SK-N-SH (cell line): ENCODE measurements around the gene TNFRSF1B. TPM values are rescaled to one million over a fixed set of nuclear protein-coding genes. Genes with fewer than 3 reads are reported as not detected.

Experiments
- CTCF ChIA-PET: fragments of 300-600, 350-600 bp; formaldehyde crosslinking; extraction: SDS; loops from one replicate; lab custom pipeline; 2021; lab: Yijun Ruan, JAX
- POLR2A ChIA-PET: fragments of 350-600 bp; sonication (Branson Sonifier 250); formaldehyde crosslinking; extraction: SDS; loops from one replicate; lab custom pipeline; 2020; ENCODE audit warnings: antibody characterized with exemption, inconsistent platforms; lab: Yijun Ruan, JAX
- DNase-seq: peaks from one replicate; pipeline ENCODE4 v3.0.0; 2012
- H2AFZ ChIP-seq: fragments of 200-600 bp; sonication (generic); 2 replicates; pipeline ENCODE4 v1.8.1; 2016; ENCODE audit warnings: antibody characterized with exemption, mild to moderate bottlenecking, low read depth
- H3F3A ChIP-seq: fragments of 200-600 bp; sonication (generic); replicated peaks from 2 replicates; pipeline ENCODE3; 2016; ENCODE audit warnings: antibody characterized with exemption, mild to moderate bottlenecking; ENCODE audit not compliant: insufficient read depth
- H3K27ac ChIP-seq, 2 experiments: fragments of 200-500 bp in 1 of 2; fragments of 200-600 bp in 1 of 2; sonication (Bioruptor generic) in 1 of 2; sonication (generic), shearing (Covaris generic) in 1 of 2; 2 replicates each; pipeline versions ENCODE4 v1.5.1 to v1.6.1; 2014 to 2016; ENCODE audit warnings: low read depth in 2 of 2, inconsistent platforms in 1 of 2, low read length in 1 of 2, mild to moderate bottlenecking in 1 of 2, mixed read lengths in 1 of 2
- H3K27me3 ChIP-seq: fragments of 200-600 bp; sonication (generic), shearing (Covaris generic); 2 replicates; pipeline ENCODE4 v1.6.1; 2016; ENCODE audit warnings: mixed run types; ENCODE audit not compliant: insufficient read depth
- H3K36me3 ChIP-seq, 2 experiments: fragments of 200-500 bp in 1 of 2; fragments of 200-600 bp in 1 of 2; sonication (Bioruptor generic) in 1 of 2; sonication (generic) in 1 of 2; replicated peaks in 1 of 2; 2 replicates each; pipeline versions ENCODE3 to v1.5.1; 2014 to 2016; ENCODE audit warnings: low read length in 1 of 2, mild to moderate bottlenecking in 1 of 2; ENCODE audit not compliant: insufficient read depth in 2 of 2, control insufficient read depth in 1 of 2
- H3K4me1 ChIP-seq, 2 experiments: fragments of 200-500 bp in 1 of 2; fragments of 200-600 bp in 1 of 2; sonication (Bioruptor generic) in 1 of 2; sonication (generic), shearing (Covaris generic) in 1 of 2; 2 replicates each; pipeline versions ENCODE4 v1.5.1 to v1.6.1; 2014 to 2016; ENCODE audit warnings: low read depth in 1 of 2, low read length in 1 of 2, mixed run types in 1 of 2; ENCODE audit not compliant: insufficient read depth in 2 of 2, control insufficient read depth in 1 of 2
- H3K4me2 ChIP-seq: fragments of 200-600 bp; sonication (generic), shearing (Covaris generic); 2 replicates; pipeline ENCODE4 v1.6.1; 2017; ENCODE audit warnings: mixed run types
- H3K4me3 ChIP-seq, 2 experiments: fragments of 200-500 bp in 1 of 2; fragments of 200-600 bp in 1 of 2; sonication (Bioruptor generic) in 1 of 2; sonication (generic), shearing (Covaris generic) in 1 of 2; 2 replicates each; pipeline versions ENCODE4 v1.5.1 to v1.8.1; 2014 to 2016; ENCODE audit warnings: low read depth in 2 of 2, inconsistent platforms in 1 of 2, low read length in 1 of 2, mild to moderate bottlenecking in 1 of 2, mixed read lengths in 1 of 2, moderate library complexity in 1 of 2
- H3K79me2 ChIP-seq: fragments of 200-600 bp; sonication (generic); 2 replicates; pipeline ENCODE4 v1.8.1; 2017; ENCODE audit warnings: mild to moderate bottlenecking; ENCODE audit not compliant: insufficient read depth
- H3K9ac ChIP-seq: fragments of 200-600 bp; sonication (generic); 2 replicates; pipeline ENCODE4 v1.6.1; 2017; ENCODE audit warnings: mixed run types
- H3K9me2 ChIP-seq: fragments of 200-600 bp; sonication (generic); 2 replicates; pipeline ENCODE4 v1.6.1; 2017; ENCODE audit warnings: mixed run types
- H3K9me3 ChIP-seq: fragments of 200-600 bp; sonication (generic); 2 replicates; pipeline ENCODE4 v1.6.1; 2017; ENCODE audit warnings: mixed run types, mild to moderate bottlenecking, moderate library complexity
- H4K20me1 ChIP-seq: fragments of 200-600 bp; sonication (generic); 2 replicates; pipeline ENCODE4 v1.6.1; 2017; ENCODE audit warnings: mild to moderate bottlenecking, mixed run types; ENCODE audit not compliant: insufficient read depth
- ELF1 ChIP-seq: IDR thresholded peaks from 2 replicates; pipeline ENCODE4 v1.4.0; 2012
- FOSL2 ChIP-seq: IDR thresholded peaks from 2 replicates; pipeline ENCODE4 v1.4.0; 2012; ENCODE audit warnings: low read depth, mild to moderate bottlenecking, moderate library complexity, borderline replicate concordance
- FOXJ3 ChIP-seq: sonication (generic); formaldehyde crosslinking; IDR thresholded peaks from 2 replicates; pipeline ENCODE4 v1.5.1; 2020; ENCODE audit warnings: mild to moderate bottlenecking, missing genetic modification reagents
- NRF1 ChIP-seq: IDR thresholded peaks from 2 replicates; pipeline ENCODE4 v1.6.1; 2012; ENCODE audit warnings: low read depth, mild to moderate bottlenecking, low read length
- REST ChIP-seq: IDR thresholded peaks from 2 replicates; pipeline ENCODE4 v1.6.1; 2012; ENCODE audit warnings: mild to moderate bottlenecking, low read depth, low read length, moderate library complexity
- RXRA ChIP-seq: IDR thresholded peaks from 2 replicates; pipeline ENCODE4 v1.4.0; 2012; ENCODE audit warnings: low read depth, mild to moderate bottlenecking, borderline replicate concordance
- TAF1 ChIP-seq: IDR thresholded peaks from 2 replicates; pipeline ENCODE4 v1.6.1; 2012; ENCODE audit warnings: low read depth, mild to moderate bottlenecking, low read length, moderate library complexity, borderline replicate concordance
- TCF12 ChIP-seq: IDR thresholded peaks from 2 replicates; pipeline ENCODE4 v1.4.0; 2012
- YY1 ChIP-seq: IDR thresholded peaks from 2 replicates; pipeline ENCODE4 v1.4.0; 2012; ENCODE audit warnings: low read depth, mild to moderate bottlenecking
- WGBS: methylation state at CpG from one replicate; pipeline ENCODE4 v1.1.6; 2017; ENCODE audit warnings: low lambda C conversion rate; 5-methylcytosine and 5-hydroxymethylcytosine counted together
- polyA plus RNA-seq, 3 experiments: library from polyadenylated mRNA; depleted of rRNA; stranded (reverse); fragments of >200 nt; gene quantifications; 2 replicates each; pipeline ENCODE4 v1.2.3, GENCODE V29; 2012
- TF ChIP-seq, protein P1 (sequence below): fragments of 200-600 bp; sonication (generic); IDR thresholded peaks from 2 replicates; pipeline ENCODE4 v1.6.1; 2017; ENCODE audit warnings: antibody characterized with exemption, mild to moderate bottlenecking, moderate library complexity
- TF ChIP-seq, protein P2 (sequence below): IDR thresholded peaks from 2 replicates; pipeline ENCODE4 v1.4.0; 2012; ENCODE audit warnings: low read depth, borderline replicate concordance

TNFRSF1B gene
- polyA plus RNA-seq, 1 of the 3 experiments (the other 2 are of a cell fraction), result 0.36 TPM

DNA sequence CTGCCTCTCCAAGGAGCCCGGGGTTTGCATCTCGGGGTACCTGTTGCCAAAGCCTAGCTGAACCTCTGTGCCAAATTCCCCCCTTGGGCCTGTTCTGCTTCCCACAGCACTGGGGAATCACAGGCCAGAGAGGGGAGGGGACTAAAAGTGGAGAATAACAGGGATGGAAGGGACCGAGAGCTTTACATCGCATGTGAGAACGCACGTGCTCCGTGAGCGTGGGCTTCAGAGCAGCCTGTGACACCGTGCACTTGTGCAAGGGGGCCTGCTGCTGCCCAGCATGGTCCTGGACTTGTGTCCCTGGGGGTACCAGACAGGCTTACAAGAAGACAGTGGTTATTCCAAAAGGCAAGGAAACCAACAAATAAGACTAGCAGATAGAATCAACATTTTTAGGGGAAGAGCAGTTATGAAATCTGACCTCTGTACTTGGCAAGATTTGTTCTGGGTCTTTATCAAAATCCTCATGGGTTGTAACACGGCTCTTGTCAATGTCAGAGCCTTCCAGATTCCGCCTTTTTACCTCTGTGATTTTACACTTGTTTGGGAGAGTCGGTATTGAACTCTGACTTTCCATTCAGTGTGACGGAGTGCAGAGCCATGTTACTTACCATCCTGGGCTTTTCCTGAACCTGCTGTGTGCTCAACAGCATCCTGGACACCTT, 36.2 kb upstream of the TNFRSF1B start:
- no peak for DNase-seq
- Histone ChIP-seq H3K4me2 (no peak overlapping the region), H3K9me3 (no peaks in the 10 kb centered on the region), H2AFZ (no peak overlapping the region), H3K9me2 (no peaks in the 10 kb centered on the region), H3K27ac (no peak overlapping the region), H3K4me3 (no peak overlapping the region), H3F3A (no peaks in the 10 kb centered on the region), H3K4me1 (no peaks in the 10 kb centered on the region), H3K27me3 (0 out of 2 replicates have a peak, but pooled peaks cover 3% of the 10 kb centered on the region), H3K79me2 (no peaks in the 10 kb centered on the region), H3K9ac (no peak overlapping the region), H3K36me3 (no peaks in the 10 kb centered on the region), H4K20me1 (no peaks in the 10 kb centered on the region)
- ChIA-PET POLR2A (no interaction called here), CTCF (interaction anchor here (1.1 to 1.4 kb wide), 2 partner anchors 12 to 78 kb away, joined by 3 to 4 read pairs; no protein-coding TSS in a partner anchor)
- TF ChIP-seq, protein P1, sequence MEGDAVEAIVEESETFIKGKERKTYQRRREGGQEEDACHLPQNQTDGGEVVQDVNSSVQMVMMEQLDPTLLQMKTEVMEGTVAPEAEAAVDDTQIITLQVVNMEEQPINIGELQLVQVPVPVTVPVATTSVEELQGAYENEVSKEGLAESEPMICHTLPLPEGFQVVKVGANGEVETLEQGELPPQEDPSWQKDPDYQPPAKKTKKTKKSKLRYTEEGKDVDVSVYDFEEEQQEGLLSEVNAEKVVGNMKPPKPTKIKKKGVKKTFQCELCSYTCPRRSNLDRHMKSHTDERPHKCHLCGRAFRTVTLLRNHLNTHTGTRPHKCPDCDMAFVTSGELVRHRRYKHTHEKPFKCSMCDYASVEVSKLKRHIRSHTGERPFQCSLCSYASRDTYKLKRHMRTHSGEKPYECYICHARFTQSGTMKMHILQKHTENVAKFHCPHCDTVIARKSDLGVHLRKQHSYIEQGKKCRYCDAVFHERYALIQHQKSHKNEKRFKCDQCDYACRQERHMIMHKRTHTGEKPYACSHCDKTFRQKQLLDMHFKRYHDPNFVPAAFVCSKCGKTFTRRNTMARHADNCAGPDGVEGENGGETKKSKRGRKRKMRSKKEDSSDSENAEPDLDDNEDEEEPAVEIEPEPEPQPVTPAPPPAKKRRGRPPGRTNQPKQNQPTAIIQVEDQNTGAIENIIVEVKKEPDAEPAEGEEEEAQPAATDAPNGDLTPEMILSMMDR, result no peak
- TF ChIP-seq FOSL2, result no peak
- no peak for TF ChIP-seq FOXJ3 (CRISPR knock-in tag)
- TF ChIP-seq RXRA, result no peak
- no peak for TF ChIP-seq REST
- no peak for TF ChIP-seq TCF12
- TF ChIP-seq NRF1, result no peak
- TF ChIP-seq, protein P2, sequence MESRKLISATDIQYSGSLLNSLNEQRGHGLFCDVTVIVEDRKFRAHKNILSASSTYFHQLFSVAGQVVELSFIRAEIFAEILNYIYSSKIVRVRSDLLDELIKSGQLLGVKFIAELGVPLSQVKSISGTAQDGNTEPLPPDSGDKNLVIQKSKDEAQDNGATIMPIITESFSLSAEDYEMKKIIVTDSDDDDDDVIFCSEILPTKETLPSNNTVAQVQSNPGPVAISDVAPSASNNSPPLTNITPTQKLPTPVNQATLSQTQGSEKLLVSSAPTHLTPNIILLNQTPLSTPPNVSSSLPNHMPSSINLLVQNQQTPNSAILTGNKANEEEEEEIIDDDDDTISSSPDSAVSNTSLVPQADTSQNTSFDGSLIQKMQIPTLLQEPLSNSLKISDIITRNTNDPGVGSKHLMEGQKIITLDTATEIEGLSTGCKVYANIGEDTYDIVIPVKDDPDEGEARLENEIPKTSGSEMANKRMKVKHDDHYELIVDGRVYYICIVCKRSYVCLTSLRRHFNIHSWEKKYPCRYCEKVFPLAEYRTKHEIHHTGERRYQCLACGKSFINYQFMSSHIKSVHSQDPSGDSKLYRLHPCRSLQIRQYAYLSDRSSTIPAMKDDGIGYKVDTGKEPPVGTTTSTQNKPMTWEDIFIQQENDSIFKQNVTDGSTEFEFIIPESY, result no peak
- TF ChIP-seq ELF1, result no peak
- TF ChIP-seq TAF1, result no peak
- TF ChIP-seq YY1, result no peak
- WGBS, result 72% methylated on average over 13 of the region's 13 CpGs
